Measurements from ENCODE around the gene TDRD3.
"Not testable (repeated sequence)": the region's sequence is repeated elsewhere in the genome, so short reads cannot be mapped to it uniquely, and the experiment has no call there.

Gene TDRD3

GRCh38 chr13:60398907-60399589 lies 2.0 kb downstream of the TDRD3 start:
- no peak for DNase-seq (ENCODE audit: low read depth in 3 of 3)

- DNase-seq (ENCODE audit: low read depth in 3 of 3) = no peak
Measured at GRCh38 chr13:60402022-60402421, 5.0 kb downstream of the TDRD3 start.

GRCh38 chr13:60407095-60407494 lies 10.1 kb downstream of the TDRD3 start:
- no peak for DNase-seq (ENCODE audit: low read depth in 3 of 3)

GRCh38 chr13:60407852-60408251 lies 10.8 kb downstream of the TDRD3 start:
- DNase-seq (ENCODE audit: low read depth in 3 of 3) = not testable (repeated sequence)

- not testable (repeated sequence) for DNase-seq (ENCODE audit: low read depth in 3 of 3)
Measured at GRCh38 chr13:60409574-60410292, 12.7 kb downstream of the TDRD3 start.

- DNase-seq (ENCODE audit: low read depth in 3 of 3) = no peak
Measured at GRCh38 chr13:60410299-60410698, 13.3 kb downstream of the TDRD3 start.

- DNase-seq (ENCODE audit: low read depth in 3 of 3) = no peak
Measured at GRCh38 chr13:60411464-60411863, 14.4 kb downstream of the TDRD3 start.

- DNase-seq (ENCODE audit: low read depth in 3 of 3) = no peak
Measured at GRCh38 chr13:60411983-60412382, 15.0 kb downstream of the TDRD3 start.

- DNase-seq (ENCODE audit: low read depth in 3 of 3) = no peak
Measured at GRCh38 chr13:60412909-60413616, 16.0 kb downstream of the TDRD3 start.

- no peak for DNase-seq (ENCODE audit: low read depth in 3 of 3)
Measured at GRCh38 chr13:60414177-60414576, 17.2 kb downstream of the TDRD3 start.

- no peak for DNase-seq (ENCODE audit: low read depth in 3 of 3)
Measured at GRCh38 chr13:60417734-60418133, 20.7 kb downstream of the TDRD3 start.

GRCh38 chr13:60418954-60419353 lies 21.9 kb downstream of the TDRD3 start:
- no peak for DNase-seq (ENCODE audit: low read depth in 3 of 3)

- DNase-seq (ENCODE audit: low read depth in 3 of 3) = no peak
Measured at GRCh38 chr13:60425332-60425731, 28.3 kb downstream of the TDRD3 start.

- DNase-seq (ENCODE audit: low read depth in 3 of 3) = no peak
Measured at GRCh38 chr13:60426075-60426474, 29.1 kb downstream of the TDRD3 start.

- DNase-seq (ENCODE audit: low read depth in 3 of 3) = no peak
Measured at GRCh38 chr13:60427285-60427684, 30.3 kb downstream of the TDRD3 start.

- no peak for DNase-seq (ENCODE audit: low read depth in 3 of 3)
Measured at GRCh38 chr13:60431108-60431700, 34.2 kb downstream of the TDRD3 start.

- no peak for DNase-seq (ENCODE audit: low read depth in 3 of 3)
Measured at GRCh38 chr13:60433505-60433904, 36.5 kb downstream of the TDRD3 start.

GRCh38 chr13:60435762-60436374 lies 38.8 kb downstream of the TDRD3 start:
- no peak for DNase-seq (ENCODE audit: low read depth in 3 of 3)

- DNase-seq (ENCODE audit: low read depth in 3 of 3) = no peak
Measured at GRCh38 chr13:60439201-60439600, 42.2 kb downstream of the TDRD3 start.

GRCh38 chr13:60441761-60442160 lies 44.7 kb downstream of the TDRD3 start:
- no peak for DNase-seq (ENCODE audit: low read depth in 3 of 3)

GRCh38 chr13:60448907-60449510 lies 52.0 kb downstream of the TDRD3 start:
- DNase-seq (ENCODE audit: low read depth in 3 of 3) = no peak

- DNase-seq (ENCODE audit: low read depth in 3 of 3) = no peak
Measured at GRCh38 chr13:60453490-60453889, 56.5 kb downstream of the TDRD3 start.

Measured in stimulated activated CD4-positive, alpha-beta T cell treated with anti-CD3 and anti-CD28 coated beads, TNF-alpha, amount 100 ng/mL, for 24 hours (primary cell).